ENCODE measurements around the gene KTI12.
"Not testable (repeated sequence)": the region's sequence is repeated elsewhere in the genome, so short reads cannot be mapped to it uniquely, and the experiment has no call there.

The KTI12 gene

GRCh38 chr1:52033190-52034049 is at the start of gene KTI12:
KTI12 (minus strand) TSS chr1:52033810; CDS start chr1:52033761, 49 bp downstream.
- DNase-seq: peak; percentile 95

GRCh38 chr1:52080014-52080415 is 46.4 kb upstream of the KTI12 start:
- no peak for DNase-seq

DNA sequence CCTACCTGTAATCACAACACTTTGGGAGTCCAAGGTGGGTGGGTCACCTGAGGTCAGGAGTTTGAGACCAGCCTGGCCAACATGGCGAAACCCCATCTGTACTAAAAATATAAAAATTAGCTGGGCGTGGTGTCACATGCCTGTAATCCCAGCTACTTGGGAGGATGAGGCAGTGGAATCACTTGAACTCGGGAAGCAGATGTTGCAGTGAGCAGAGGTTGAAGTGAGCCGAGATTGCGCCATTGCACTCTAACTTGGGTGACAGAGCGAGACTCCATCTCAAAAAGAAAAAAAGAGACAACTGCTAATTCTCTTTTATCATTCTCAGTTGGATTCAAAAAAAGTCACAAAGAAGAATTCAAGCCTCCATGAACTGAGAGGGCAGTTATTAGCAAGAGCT is 43.7 kb upstream of the KTI12 start:
- not testable (repeated sequence) for DNase-seq

- DNase-seq: no peak
Measured at GRCh38 chr1:52072291-52072690, 38.7 kb upstream of the KTI12 start.

DNA sequence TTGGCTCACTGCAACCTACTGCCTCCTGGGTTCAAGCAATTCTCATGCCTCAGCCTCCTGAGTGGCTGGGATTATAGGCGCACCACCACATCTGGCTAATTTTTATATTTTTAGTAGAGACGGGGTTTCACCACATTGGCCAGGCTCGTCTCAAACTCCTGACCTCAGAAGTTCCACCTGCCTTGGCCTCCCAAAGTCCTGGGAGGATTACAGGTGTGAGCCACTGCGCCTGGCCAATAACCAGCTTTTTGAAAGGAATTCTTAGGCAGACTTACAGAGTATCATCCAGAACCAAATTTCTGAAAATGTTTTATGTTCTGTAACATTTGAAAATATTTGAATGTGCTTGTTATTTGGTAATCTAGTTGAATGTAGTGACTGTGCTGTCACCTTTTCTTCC is 37.1 kb upstream of the KTI12 start:
- no peak for DNase-seq

DNA sequence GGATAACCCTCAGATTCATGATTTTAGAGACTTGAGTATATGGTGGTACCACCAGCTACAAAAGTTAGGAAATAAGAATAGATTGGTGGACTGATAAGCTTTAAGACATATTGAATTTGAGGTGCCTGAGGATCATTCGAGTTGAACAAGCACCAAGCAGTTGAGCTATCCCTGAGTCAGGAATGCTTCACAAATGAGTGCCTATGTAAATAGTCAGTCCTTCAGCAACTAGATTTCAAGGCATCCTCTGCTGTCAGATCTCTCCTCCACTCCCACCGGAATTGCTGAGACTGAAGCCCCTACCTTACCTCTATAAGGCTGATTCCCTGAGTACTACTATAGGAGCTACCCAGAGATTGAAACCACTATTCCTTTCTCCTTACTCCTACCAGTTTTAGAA is 29.6 kb upstream of the KTI12 start:
- DNase-seq: no peak

DNA sequence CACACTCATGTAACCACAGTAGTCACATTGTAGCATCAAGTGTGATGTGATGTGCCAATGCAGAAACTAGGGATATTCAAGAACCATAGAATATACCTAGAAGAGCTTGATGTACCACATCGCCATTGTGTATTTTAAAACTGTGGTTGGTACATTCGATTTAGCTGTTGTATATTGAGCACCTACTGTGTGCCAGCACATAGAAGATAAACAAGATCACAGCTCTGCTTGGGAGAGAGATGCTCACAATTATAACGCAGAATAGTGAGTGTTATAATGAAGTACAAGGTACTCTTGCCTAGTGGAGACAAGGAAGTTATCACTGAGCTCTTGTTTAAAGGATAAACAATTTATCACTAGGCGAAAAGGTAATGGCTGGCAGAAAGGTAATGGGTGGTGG is 27.2 kb upstream of the KTI12 start:
- no peak for DNase-seq

- no peak for DNase-seq
Measured at GRCh38 chr1:52059888-52060287, 26.3 kb upstream of the KTI12 start.

DNA sequence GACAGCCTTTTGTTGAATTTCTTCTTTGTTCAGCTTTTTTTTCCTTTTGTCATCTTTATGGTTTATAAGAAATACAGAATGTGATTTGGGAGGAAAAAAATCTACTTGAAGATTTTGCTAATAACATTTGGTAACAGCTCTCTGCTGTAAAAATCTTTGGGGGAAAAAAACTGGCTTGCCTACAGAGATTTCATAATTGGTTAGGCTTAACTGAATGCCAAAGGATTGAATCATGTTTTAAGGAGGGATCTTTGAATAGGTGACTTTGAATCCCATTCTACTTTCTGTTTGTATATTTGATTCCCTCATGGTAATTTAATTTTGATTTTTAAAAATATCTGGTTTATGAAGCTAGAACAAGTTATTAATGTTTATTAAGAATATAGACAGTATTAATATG is 25.7 kb upstream of the KTI12 start:
- DNase-seq: no peak

DNA sequence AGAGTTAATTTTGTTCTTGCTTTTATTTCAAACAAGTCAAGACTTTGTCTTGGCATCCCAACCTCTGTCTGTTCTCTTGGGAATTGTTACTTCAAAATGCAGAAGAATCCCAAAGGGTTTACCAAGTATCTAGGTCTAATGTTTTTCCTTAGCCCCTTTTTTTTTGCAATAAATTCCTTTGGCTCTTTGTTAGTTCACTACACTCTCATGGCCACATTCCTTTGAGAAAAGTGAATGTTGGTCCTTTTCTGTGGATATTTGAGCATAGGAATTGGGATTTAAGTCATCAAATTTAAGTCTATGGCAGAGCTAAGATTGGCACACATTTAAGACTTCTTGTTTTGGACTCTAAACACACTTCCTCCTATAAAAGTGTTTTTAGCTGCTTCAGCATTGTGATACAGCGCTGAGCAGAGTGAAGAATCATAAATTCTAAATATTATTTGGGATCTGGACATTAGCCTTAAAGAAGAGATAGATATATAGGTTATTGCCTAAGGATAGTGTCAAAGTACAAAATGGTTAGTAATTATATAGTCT is 24.3 kb upstream of the KTI12 start:
- DNase-seq: no peak

GRCh38 chr1:52057255-52057654 is 23.6 kb upstream of the KTI12 start:
- DNase-seq: no peak

GRCh38 chr1:52056937-52057231 is 23.3 kb upstream of the KTI12 start:
- DNase-seq: no peak

GRCh38 chr1:52056163-52056936 is 22.7 kb upstream of the KTI12 start, which contains the start of gene BTF3L4:
BTF3L4 (plus strand) TSS chr1:52056295; CDS start chr1:52059848, 3,553 bp downstream.
- peak; percentile 98 for DNase-seq

DNA sequence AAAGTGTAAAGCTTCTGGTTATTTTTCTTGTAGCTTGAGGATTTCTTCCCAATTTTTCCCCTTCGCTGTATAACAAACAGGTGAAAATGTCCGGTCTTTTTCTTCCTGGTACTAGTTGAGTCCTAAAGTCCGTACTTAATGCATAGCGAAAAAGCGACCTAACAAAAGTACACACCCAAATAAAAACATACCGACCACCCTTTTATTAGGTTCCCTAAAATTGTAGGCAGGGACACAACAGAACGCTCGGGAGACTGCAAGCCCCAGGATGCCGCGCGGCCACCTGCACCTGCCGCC is 22.2 kb upstream of the KTI12 start:
- no peak for DNase-seq

DNA sequence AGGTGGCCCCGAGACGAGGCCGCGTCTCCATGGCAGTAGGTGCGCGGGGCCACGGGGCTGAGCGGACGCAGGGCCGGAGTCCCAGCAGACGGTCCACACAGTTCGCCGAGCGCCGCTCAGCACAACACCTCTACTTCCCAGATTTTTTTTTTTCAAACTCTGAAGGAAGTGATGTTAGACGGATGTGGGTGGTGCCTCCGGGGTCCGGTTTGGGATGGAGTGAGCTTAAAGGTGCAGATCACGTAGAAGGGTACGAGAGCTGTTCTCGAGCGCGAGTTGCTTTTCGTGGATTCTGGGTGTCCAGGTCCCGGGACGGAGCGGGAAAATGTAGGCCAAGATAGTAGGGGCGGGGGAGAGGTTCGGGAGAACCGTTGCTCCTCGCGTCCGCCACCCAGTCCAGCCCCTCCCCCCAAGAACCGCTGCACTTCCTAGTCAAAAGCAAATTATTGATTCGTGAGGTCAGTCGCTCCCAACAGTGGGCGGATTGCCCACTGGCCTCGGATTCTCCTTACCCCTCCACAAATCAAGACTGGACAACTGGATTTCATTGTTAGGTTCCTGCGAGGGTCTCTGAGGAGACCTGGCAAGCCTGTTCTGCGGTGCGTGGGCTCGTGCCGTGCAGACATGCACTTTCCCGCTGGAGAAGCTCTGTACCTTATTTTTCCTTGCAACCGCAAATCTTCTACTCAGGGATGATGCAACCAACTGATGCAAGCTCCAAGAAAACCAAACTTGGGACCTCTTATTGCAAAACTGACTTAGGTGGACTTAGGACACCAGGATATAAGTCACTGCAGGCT is 21.7 kb upstream of the KTI12 start, which contains the start of gene TXNDC12:
TXNDC12 (minus strand) TSS at position 126 of the 800 bp plus-strand sequence; CDS start at position 31, 95 bp downstream.
- DNase-seq: peak; percentile 88

- DNase-seq: no peak
Measured at GRCh38 chr1:52054496-52055065, 21.0 kb upstream of the KTI12 start.

DNA sequence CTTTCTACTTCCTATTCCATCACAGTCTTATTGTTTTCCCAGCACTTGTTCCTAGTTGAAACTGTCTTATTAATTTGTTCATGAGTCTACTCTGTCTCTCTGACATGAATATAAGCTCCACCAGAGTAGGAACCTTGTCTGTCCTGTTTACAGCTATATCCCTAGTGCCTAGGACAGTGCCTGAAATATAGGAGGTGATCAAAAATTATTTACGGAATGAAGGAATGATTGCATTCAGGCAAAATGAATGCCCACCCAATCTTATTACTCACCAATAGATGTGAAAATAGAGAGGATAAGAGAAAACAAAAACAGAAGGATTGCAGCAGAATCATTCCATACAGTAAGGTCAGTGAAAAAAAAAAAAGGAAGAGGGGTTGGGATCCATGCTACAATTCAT is 20.3 kb upstream of the KTI12 start:
- no peak for DNase-seq

- DNase-seq: not testable (repeated sequence)
Measured at GRCh38 chr1:52049337-52049736, 15.7 kb upstream of the KTI12 start.

DNA sequence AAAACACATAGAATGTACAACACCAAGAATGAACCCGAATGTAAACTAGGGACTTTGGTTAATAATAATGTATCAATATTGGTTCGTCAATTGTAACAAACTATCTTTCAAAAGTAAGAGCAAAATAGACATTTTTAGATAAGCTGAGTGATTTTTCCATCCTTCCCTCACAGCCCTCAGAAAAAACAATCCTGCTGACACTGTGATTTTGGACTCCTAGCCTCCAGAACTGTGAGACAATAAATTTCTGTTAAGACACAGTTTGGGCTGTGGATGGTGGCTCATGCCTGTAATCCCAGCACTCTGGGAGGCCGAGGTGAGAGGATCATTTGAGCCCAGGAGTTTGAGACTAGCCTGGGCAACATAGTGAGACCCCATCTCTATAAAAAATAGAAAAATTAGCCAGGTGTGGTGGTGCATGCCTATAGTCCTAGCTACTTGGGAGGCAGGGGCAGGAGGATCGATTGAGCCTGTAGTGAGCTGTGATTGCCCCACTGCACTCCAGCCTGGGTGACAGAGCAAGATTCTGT is 12.1 kb upstream of the KTI12 start:
- not testable (repeated sequence) for DNase-seq

- DNase-seq: no peak
Measured at GRCh38 chr1:52045236-52045635, 11.6 kb upstream of the KTI12 start.

DNA sequence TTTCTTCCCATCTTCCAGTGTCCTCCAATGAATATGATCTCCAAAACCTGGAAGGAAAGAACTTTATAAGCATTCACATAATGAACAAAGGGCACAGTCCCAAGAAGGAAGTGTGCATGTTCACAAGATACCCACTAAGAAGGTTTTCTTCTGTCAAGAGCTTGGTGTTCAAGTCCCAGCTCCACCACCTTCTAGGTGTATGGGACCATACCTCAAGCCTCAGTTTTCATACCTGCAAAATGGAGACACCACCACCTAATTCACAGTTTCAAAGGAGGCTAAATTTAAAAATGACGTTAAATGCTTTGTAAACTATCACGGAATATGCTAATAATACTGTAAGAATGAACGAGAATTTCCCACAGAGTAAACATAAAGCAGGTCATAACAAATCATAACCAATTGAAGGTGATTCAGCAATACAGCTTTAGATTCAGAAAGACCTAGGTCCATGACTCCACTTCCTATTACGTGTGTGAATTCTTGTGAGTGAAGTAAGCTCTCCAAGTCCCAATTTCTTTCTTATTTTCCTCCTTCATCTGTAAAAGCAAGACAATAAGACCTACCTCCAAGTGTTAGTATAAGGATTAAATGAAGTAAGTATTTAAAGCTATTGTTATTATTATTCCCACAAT is 8.1 kb upstream of the KTI12 start:
- no peak for DNase-seq

DNA sequence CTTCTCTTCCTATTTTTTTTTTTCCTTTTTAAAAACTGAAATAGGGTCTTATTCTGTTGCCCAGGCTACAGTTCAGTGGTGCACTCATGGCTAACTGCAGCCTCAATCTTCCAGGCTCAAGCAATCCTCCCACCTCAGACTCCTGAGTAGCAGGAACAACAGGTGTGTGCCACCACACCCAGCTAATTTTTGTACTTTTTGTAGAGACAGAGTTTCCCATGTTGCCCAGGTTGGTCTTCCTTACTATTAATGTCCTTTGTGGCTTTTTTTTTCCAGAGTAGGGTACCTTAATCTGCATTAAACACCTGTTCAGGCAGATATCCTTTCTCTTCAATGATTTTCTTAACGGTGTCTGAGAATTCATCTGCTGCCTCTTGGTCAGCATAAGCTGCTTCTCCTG is 4.3 kb upstream of the KTI12 start:
- DNase-seq: no peak

Measured in NCI-H774 (cell line).